ENCODE measurements around the gene UCK1.
A peak's percentile ranks its signal among the peaks of the same experiment; 100 is the strongest.

UCK1 gene

GRCh38 chr9:131530920-131531832, at the start of gene UCK1:
TSS of gene UCK1 (minus strand) at chr9:131531263. CDS start at chr9:131531174, 89 bp downstream.
- peak; percentile 82 for DNase-seq (ENCODE audit: low read depth)

- DNase-seq (ENCODE audit: low read depth), result no peak
Observed at GRCh38 chr9:131580358-131580757, 49.3 kb upstream of the UCK1 start.

- no peak for DNase-seq (ENCODE audit: low read depth)
Observed at GRCh38 chr9:131579789-131580211, 48.7 kb upstream of the UCK1 start.

- DNase-seq (ENCODE audit: low read depth), result no peak
Observed at GRCh38 chr9:131578731-131579504, 47.9 kb upstream of the UCK1 start.

GRCh38 chr9:131578021-131578420, 47.0 kb upstream of the UCK1 start:
- DNase-seq (ENCODE audit: low read depth), result no peak

GRCh38 chr9:131577005-131578000, 46.2 kb upstream of the UCK1 start:
- no peak for DNase-seq (ENCODE audit: low read depth)

GRCh38 chr9:131575946-131576853, 45.1 kb upstream of the UCK1 start:
- no peak for DNase-seq (ENCODE audit: low read depth)

- no peak for DNase-seq (ENCODE audit: low read depth)
Observed at GRCh38 chr9:131574730-131575640, 43.9 kb upstream of the UCK1 start.

GRCh38 chr9:131567910-131568309, 36.8 kb upstream of the UCK1 start:
- no peak for DNase-seq (ENCODE audit: low read depth)

- DNase-seq (ENCODE audit: low read depth), result no peak
Observed at GRCh38 chr9:131566158-131566557, 35.1 kb upstream of the UCK1 start.

GRCh38 chr9:131565369-131565768, 34.3 kb upstream of the UCK1 start:
- DNase-seq (ENCODE audit: low read depth), result no peak

- peak; percentile 36 for DNase-seq (ENCODE audit: low read depth)
Observed at GRCh38 chr9:131562032-131562959, 31.2 kb upstream of the UCK1 start.

GRCh38 chr9:131559421-131560000, 28.4 kb upstream of the UCK1 start:
- DNase-seq (ENCODE audit: low read depth), result no peak

- DNase-seq (ENCODE audit: low read depth), result no peak
Observed at GRCh38 chr9:131557855-131558548, 26.9 kb upstream of the UCK1 start.

- DNase-seq (ENCODE audit: low read depth), result no peak
Observed at GRCh38 chr9:131555841-131556673, 25.0 kb upstream of the UCK1 start.

GRCh38 chr9:131554843-131555351, 23.8 kb upstream of the UCK1 start:
- DNase-seq (ENCODE audit: low read depth), result no peak
